PC-9 (cell line): ENCODE results near the gene CCDC88C. TPM values are rescaled to one million over a fixed set of nuclear protein-coding genes. Genes with fewer than 3 reads are reported as not detected.

ENCODE experiments used
- BruUV-seq: library from RNA; stranded (reverse); fragments of 400-500 nt; replicated peaks from 2 replicates; lab custom pipeline; 2021; lab: Mats Ljungman, UMichigan
- CTCF ChIA-PET: fragments of 300-600 bp; sonication (Branson Sonifier 250); formaldehyde crosslinking; loops from one replicate; lab custom pipeline; 2022; ENCODE audit warnings: antibody characterized with exemption; lab: Charles Lee
- POLR2A ChIA-PET: fragments of 300-600 bp; sonication (Branson Sonifier 250); formaldehyde crosslinking; loops from one replicate; lab custom pipeline; 2022; ENCODE audit warnings: antibody characterized with exemption; ENCODE audit not compliant: unreplicated experiment; lab: Charles Lee
- DNase-seq, 2 experiments: peaks; one replicate each; pipeline versions ENCODE4 v3.0.0 to v3.0.0-alpha.2; 2015 to 2022; ENCODE audit warnings: mixed read lengths in 1 of 2
- H2AFZ ChIP-seq: fragments of 200-600 bp; sonication (generic); 2 replicates; pipeline ENCODE4 v1.8.1; 2017; ENCODE audit warnings: antibody characterized with exemption
- H3F3A ChIP-seq: fragments of 200-600 bp; sonication (generic); 2 replicates; pipeline ENCODE4 v1.8.1; 2017; ENCODE audit warnings: antibody characterized with exemption, mild to moderate bottlenecking, low read depth; ENCODE audit not compliant: insufficient read depth
- H3K27ac ChIP-seq: fragments of 200-600 bp; sonication (generic); 2 replicates; pipeline ENCODE4 v1.6.1; 2016; ENCODE audit warnings: mixed run types
- H3K27me3 ChIP-seq: fragments of 200-600 bp; sonication (generic); 2 replicates; pipeline ENCODE4 v1.6.1; 2016; ENCODE audit warnings: low read depth, mixed run types; ENCODE audit not compliant: insufficient read depth
- H3K36me3 ChIP-seq: fragments of 200-600 bp; sonication (generic); 2 replicates; pipeline ENCODE4 v1.6.1; 2016; ENCODE audit warnings: low read depth, mixed run types
- H3K4me1 ChIP-seq: fragments of 200-600 bp; sonication (generic); replicated peaks from 2 replicates; pipeline ENCODE4 v1.6.1; 2016; ENCODE audit warnings: mixed run types; ENCODE audit not compliant: insufficient read depth
- H3K4me2 ChIP-seq: fragments of 200-600 bp; sonication (generic); 2 replicates; pipeline ENCODE4 v1.6.1; 2017; ENCODE audit warnings: mixed run types
- H3K4me3 ChIP-seq: fragments of 200-600 bp; sonication (generic); 2 replicates; pipeline ENCODE4 v1.6.1; 2016; ENCODE audit warnings: mixed run types
- H3K79me2 ChIP-seq: fragments of 200-600 bp; sonication (generic); 2 replicates; pipeline ENCODE4 v1.6.1; 2017; ENCODE audit warnings: low read depth, mixed run types
- H3K9me2 ChIP-seq: fragments of 200-600 bp; sonication (generic); 2 replicates; pipeline ENCODE4 v1.8.1; 2017; ENCODE audit warnings: mild to moderate bottlenecking; ENCODE audit not compliant: insufficient read depth
- H3K9me3 ChIP-seq: fragments of 200-600 bp; sonication (generic); 2 replicates; pipeline ENCODE4 v1.8.1; 2016; ENCODE audit warnings: low read depth; ENCODE audit not compliant: insufficient read depth
- H4K20me1 ChIP-seq: fragments of 200-600 bp; sonication (generic); 2 replicates; pipeline ENCODE4 v1.8.1; 2017; ENCODE audit not compliant: insufficient read depth
- CTCF ChIP-seq: fragments of 200-600 bp; sonication (generic); conservative IDR thresholded peaks from 2 replicates; pipeline ENCODE4 v1.6.1; 2017; ENCODE audit warnings: mixed run types, antibody characterized with exemption, mild to moderate bottlenecking, moderate library complexity
- EZH2 ChIP-seq: fragments of 200-600 bp; sonication (generic); IDR thresholded peaks from 2 replicates; pipeline ENCODE4 v1.8.0; 2017; ENCODE audit warnings: antibody characterized with exemption, low read depth
- intact Hi-C: fragments of 100-400 bp; cut with micrococcal nuclease; formaldehyde crosslinking; loops from one replicate; pipeline ENCODE4 v1.10.0; 2022; ENCODE audit not compliant: unreplicated experiment
- total RNA-seq: library from RNA; stranded (reverse); gene quantifications from 2 replicates; pipeline ENCODE4 v1.2.3, GENCODE V29; 2021

The CCDC88C gene
- total RNA-seq, 1 experiment from 2014 or later, result 7.4 TPM

- POLR2A ChIA-PET, result no interaction called here
These were observed 111.8 kb downstream of the CCDC88C start for GRCh38 chr14:91305650-91306431.

GRCh38 chr14:91303924-91304229 is 113.7 kb downstream of the CCDC88C start:
- CTCF ChIA-PET, result no interaction called here
- no peak overlapping the region for H2AFZ ChIP-seq
- H4K20me1 ChIP-seq, result no peaks in the 10 kb centered on the region

More at GRCh38 chr14:91305650-91306431, 111.8 kb downstream of the CCDC88C start:
- Histone ChIP-seq H3K27me3 (no peaks in the 10 kb centered on the region), H3K4me1 (no peaks in the 10 kb centered on the region), H3K79me2 (no peaks in the 10 kb centered on the region), H3K9me2 (no peaks in the 10 kb centered on the region), H3F3A (no peaks in the 10 kb centered on the region), H3K9me3 (no peaks in the 10 kb centered on the region), H2AFZ (no peak overlapping the region), H4K20me1 (no peaks in the 10 kb centered on the region), H3K4me2 (no peak overlapping the region), H3K27ac (no peak overlapping the region), H3K4me3 (no peak overlapping the region), H3K36me3 (no peaks in the 10 kb centered on the region)
- intact Hi-C loops, result no loop called here
- BruUV-seq, result no TSS peak
- CTCF ChIA-PET, result no interaction called here
- TF ChIP-seq CTCF (no peak), EZH2 (no peak)
- no peak for DNase-seq

DNA sequence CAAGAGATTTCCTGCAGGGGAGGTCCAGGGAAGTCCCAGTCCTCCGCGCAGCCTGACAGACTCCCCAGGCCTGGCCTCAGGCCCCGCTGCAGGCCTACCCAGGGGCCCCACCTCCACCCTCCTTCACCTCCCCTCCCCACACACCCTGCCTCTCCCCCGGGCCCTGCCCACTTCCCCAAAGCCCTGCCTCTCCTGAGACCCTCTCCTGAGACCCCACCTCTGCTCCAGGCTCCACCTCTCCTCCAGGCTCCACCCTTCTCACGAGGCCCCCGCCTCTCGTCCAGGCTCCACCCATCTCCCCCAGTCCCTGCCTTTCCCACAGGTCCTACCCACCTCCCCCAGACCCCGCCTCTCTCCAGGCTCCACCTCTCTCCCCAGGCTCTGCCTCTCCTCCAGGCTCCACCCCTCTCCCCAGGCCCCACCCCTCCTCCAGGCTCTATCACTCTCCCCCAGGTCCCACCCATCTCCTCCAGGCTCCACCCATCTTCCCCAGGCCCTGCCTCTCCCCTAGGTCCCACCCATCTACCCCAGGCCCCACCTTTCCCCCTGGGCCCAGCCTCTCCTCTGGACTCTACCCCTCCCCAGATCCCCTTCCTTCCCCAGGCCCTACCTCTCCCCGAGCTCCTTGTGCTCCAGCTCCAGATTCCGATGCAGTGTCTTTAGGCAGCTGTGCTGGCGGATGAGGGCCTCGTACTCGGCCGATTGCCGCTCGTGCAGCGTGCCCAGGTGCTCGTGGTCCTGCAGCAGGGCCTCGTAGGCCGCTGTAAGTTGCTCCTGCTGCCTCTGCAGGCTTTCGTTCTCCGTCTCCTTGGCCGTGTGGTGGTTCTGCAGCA is 114.3 kb downstream of the CCDC88C start:
- no peak overlapping the region for H3K4me3 ChIP-seq
- ChIA-PET POLR2A (no interaction called here), CTCF (no interaction called here)
- TF ChIP-seq CTCF, result no peak
- no peak for TF ChIP-seq EZH2
- no peaks in the 10 kb centered on the region for H3K36me3 ChIP-seq
- H3K9me2 ChIP-seq, result no peaks in the 10 kb centered on the region
- intact Hi-C loops, result no loop called here
- no peaks in the 10 kb centered on the region for H3K4me1 ChIP-seq
- H3K4me2 ChIP-seq, result no peak overlapping the region
- DNase-seq, result peak in 1 of 2 experiments; percentile 36
- H3K9me3 ChIP-seq, result no peaks in the 10 kb centered on the region
- H3K27me3 ChIP-seq, result no peaks in the 10 kb centered on the region
- H3K27ac ChIP-seq, result no peak overlapping the region
- no peaks in the 10 kb centered on the region for H3K79me2 ChIP-seq
- no peaks in the 10 kb centered on the region for H3F3A ChIP-seq
- no peak overlapping the region for H2AFZ ChIP-seq
- no peaks in the 10 kb centered on the region for H4K20me1 ChIP-seq
- BruUV-seq, result no TSS peak

More at GRCh38 chr14:91303924-91304229, 113.7 kb downstream of the CCDC88C start:
- Histone ChIP-seq H3K27ac (no peak overlapping the region), H3K36me3 (no peaks in the 10 kb centered on the region), H3K4me1 (no peaks in the 10 kb centered on the region), H3K9me2 (no peaks in the 10 kb centered on the region), H3K27me3 (no peaks in the 10 kb centered on the region), H3K9me3 (no peaks in the 10 kb centered on the region), H3K4me3 (no peak overlapping the region), H3K4me2 (no peak overlapping the region), H3F3A (no peaks in the 10 kb centered on the region), H3K79me2 (no peaks in the 10 kb centered on the region)
- intact Hi-C loops, result no loop called here
- POLR2A ChIA-PET, result no interaction called here
- DNase-seq, result no peak
- TF ChIP-seq CTCF, result no peak
- no peak for TF ChIP-seq EZH2
- BruUV-seq, result no TSS peak
